Measurements from ENCODE around the gene MFNG.

MFNG gene

DNA sequence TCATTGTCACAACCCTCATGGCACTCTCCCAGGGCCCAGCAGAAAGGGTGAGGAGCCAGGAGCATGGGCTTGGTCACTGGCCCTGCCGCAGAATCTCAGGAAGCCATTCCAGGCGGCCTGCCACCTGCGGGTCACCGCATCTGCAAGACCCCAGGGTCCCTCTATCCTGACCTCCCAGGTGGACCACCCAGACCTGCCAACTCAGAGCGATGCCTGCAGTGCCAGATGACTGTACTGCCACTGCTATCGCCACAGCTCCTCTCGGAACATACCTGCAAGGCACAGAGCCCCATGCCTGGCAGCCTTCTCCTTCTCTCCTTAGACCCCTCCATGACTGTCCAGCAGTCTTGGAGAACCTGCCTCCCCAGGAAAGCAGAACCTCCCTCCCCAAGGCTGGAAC lies 32.5 kb downstream of the MFNG start:
- no peaks in the 10 kb centered on the region for H3K4me1 ChIP-seq (ENCODE audit: low read depth, poor library complexity, severe bottlenecking)
- no peak overlapping the region for H3K4me2 ChIP-seq
- no peak overlapping the region for H3K27ac ChIP-seq
- H3K79me2 ChIP-seq (ENCODE audit: insufficient read depth, low read depth) = no peaks in the 10 kb centered on the region
- H4K20me1 ChIP-seq (ENCODE audit: insufficient read depth) = no peaks in the 10 kb centered on the region
- H3K9ac ChIP-seq = no peak overlapping the region
- H3K4me3 ChIP-seq (IDR thresholded peaks at IDR 0.05; ENCODE audit: insufficient read depth, low read depth, low read length) = no peak overlapping the region
- TF ChIP-seq, protein P1, sequence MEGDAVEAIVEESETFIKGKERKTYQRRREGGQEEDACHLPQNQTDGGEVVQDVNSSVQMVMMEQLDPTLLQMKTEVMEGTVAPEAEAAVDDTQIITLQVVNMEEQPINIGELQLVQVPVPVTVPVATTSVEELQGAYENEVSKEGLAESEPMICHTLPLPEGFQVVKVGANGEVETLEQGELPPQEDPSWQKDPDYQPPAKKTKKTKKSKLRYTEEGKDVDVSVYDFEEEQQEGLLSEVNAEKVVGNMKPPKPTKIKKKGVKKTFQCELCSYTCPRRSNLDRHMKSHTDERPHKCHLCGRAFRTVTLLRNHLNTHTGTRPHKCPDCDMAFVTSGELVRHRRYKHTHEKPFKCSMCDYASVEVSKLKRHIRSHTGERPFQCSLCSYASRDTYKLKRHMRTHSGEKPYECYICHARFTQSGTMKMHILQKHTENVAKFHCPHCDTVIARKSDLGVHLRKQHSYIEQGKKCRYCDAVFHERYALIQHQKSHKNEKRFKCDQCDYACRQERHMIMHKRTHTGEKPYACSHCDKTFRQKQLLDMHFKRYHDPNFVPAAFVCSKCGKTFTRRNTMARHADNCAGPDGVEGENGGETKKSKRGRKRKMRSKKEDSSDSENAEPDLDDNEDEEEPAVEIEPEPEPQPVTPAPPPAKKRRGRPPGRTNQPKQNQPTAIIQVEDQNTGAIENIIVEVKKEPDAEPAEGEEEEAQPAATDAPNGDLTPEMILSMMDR (conservative IDR thresholded peaks at IDR 0.05; ENCODE audit: low read depth, low read length) = no peak
- no peaks in the 10 kb centered on the region for H3K36me3 ChIP-seq (ENCODE audit: insufficient read depth)
- no peaks in the 10 kb centered on the region for H3K27me3 ChIP-seq (ENCODE audit: insufficient read depth, low read depth)
- H2AFZ ChIP-seq (ENCODE audit: low read depth) = no peak overlapping the region

DNA sequence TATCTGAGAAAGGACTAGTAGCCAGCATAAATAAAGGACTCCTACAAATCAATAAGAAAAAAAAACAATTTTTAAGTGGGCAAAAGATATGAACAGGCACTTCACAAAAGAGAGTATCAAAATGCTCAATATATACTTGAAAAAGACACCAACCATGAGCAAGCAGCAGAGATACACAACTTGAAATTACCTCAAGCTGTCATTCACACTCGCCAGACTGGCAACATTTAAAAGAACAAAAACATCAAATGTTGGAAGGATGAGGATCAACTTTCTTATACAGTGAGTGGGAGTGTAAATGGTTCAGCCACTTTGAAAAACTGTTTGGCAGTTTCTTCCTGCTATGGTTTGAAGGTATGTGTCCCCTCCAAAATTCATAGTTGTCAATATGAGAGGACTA lies 35.0 kb downstream of the MFNG start:
- Histone ChIP-seq H3K36me3 (ENCODE audit: insufficient read depth) (no peaks in the 10 kb centered on the region), H3K4me2 (no peak overlapping the region), H3K4me3 (IDR thresholded peaks at IDR 0.05; ENCODE audit: insufficient read depth, low read depth, low read length) (no peak overlapping the region), H3K27ac (no peak overlapping the region), H2AFZ (ENCODE audit: low read depth) (no peak overlapping the region), H3K9ac (no peak overlapping the region), H3K27me3 (ENCODE audit: insufficient read depth, low read depth) (no peaks in the 10 kb centered on the region), H4K20me1 (ENCODE audit: insufficient read depth) (no peaks in the 10 kb centered on the region), H3K79me2 (ENCODE audit: insufficient read depth, low read depth) (no peaks in the 10 kb centered on the region), H3K4me1 (ENCODE audit: low read depth, poor library complexity, severe bottlenecking) (no peaks in the 10 kb centered on the region)
- TF ChIP-seq, protein P1 (conservative IDR thresholded peaks at IDR 0.05; ENCODE audit: low read depth, low read length) = no peak

DNA sequence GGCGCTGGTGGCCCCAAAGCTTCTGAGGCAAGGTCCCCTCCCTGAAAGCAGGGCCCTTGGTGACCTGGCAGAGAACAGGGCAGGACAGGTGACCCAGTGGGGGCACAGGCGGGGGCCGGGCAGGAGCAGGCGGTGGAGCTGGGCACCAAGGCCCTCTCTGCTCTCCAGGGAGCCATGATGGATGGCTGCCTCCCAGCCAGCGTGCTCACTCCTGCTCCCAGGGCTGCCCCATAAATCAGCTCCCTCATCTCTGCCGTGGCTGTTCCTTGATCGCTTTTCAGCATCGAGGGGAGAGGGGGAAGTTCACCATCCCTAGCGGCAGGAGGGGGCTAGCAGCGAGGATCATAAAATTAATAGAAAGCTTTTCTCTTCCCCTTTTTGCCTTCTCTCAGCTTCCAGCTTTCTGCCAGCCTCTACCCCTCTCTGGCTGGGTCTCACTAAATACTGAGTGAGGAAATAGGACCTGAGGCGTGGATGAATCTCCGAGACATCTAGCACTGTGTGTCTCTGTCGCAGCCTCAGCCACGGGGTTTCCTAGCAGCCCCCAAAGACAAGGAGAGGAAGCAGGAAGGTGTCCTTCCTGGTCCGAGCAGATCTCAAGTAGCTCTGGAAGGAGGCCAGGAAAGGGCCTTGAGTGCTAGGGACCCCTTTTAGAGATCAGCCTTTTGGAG lies 36.7 kb downstream of the MFNG start:
- Histone ChIP-seq H4K20me1 (ENCODE audit: insufficient read depth) (no peaks in the 10 kb centered on the region), H3K36me3 (ENCODE audit: insufficient read depth) (no peaks in the 10 kb centered on the region), H2AFZ (ENCODE audit: low read depth) (no peak overlapping the region), H3K27ac (no peak overlapping the region), H3K9ac (no peak overlapping the region), H3K79me2 (ENCODE audit: insufficient read depth, low read depth) (no peaks in the 10 kb centered on the region), H3K4me1 (ENCODE audit: low read depth, poor library complexity, severe bottlenecking) (no peaks in the 10 kb centered on the region), H3K4me2 (no peak overlapping the region), H3K27me3 (ENCODE audit: insufficient read depth, low read depth) (peaks cover 3% of the 10 kb centered on the region; the same call in 1 of the 2 replicates), H3K4me3 (IDR thresholded peaks at IDR 0.05; ENCODE audit: insufficient read depth, low read depth, low read length) (no peak overlapping the region)
- TF ChIP-seq, protein P1 (conservative IDR thresholded peaks at IDR 0.05; ENCODE audit: low read depth, low read length) = no peak

DNA sequence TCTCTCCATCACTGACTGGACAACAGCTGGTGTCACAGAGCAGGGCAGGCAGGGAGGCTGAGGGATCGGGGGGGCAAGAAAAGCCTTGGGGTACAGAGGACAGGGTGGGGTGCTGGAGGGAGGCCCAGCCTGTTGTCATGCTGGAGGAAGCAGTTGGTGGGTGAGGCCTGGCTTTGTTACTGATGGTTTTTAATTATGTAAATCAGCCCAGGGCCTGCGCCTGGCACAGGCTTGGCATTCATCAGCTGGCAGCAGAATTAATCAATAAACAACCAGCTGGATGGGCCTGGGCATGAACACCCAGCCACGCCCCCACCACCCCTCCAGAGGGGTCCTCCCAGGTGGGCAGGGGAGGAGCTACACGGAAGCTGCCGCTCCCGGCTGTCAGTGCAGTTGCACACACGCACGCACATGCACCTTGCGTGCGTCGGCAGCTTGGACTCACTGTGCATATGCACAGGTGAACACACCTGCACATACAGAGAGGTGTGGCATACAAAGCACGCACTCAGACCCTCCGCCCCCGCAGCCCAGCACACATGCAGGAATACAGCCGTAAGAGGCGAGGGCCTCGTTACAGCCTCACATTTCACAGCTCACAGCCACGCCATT lies 37.6 kb downstream of the MFNG start:
- Histone ChIP-seq H3K4me3 (IDR thresholded peaks at IDR 0.05; ENCODE audit: insufficient read depth, low read depth, low read length) (no peak overlapping the region), H3K4me2 (no peak overlapping the region), H3K79me2 (ENCODE audit: insufficient read depth, low read depth) (no peaks in the 10 kb centered on the region), H3K36me3 (ENCODE audit: insufficient read depth) (no peaks in the 10 kb centered on the region), H2AFZ (ENCODE audit: low read depth) (no peak overlapping the region), H3K4me1 (ENCODE audit: low read depth, poor library complexity, severe bottlenecking) (no peaks in the 10 kb centered on the region), H4K20me1 (ENCODE audit: insufficient read depth) (no peaks in the 10 kb centered on the region), H3K27ac (no peak overlapping the region), H3K27me3 (ENCODE audit: insufficient read depth, low read depth) (peaks cover 4% of the 10 kb centered on the region; the same call in 1 of the 2 replicates), H3K9ac (no peak overlapping the region)
- TF ChIP-seq, protein P1 (conservative IDR thresholded peaks at IDR 0.05; ENCODE audit: low read depth, low read length) = no peak
